Cardiac fibroblast (primary cell): ENCODE results near the gene SYNGR1.
A peak's percentile ranks its signal among the peaks of the same experiment; 100 is the strongest.

Experiments
- DNase-seq, 2 donors: peaks; one replicate each; pipeline versions ENCODE4 v3.0.0 to v3.0.0-alpha.2; 2010; ENCODE audit warnings: low read depth in 2 of 2
- H3K4me3 ChIP-seq, 2 donors: replicated peaks in 1 of 2; 1 replicate in 1 of 2; 2 replicates in 1 of 2; pipeline ENCODE4 v1.5.1; 2011; ENCODE audit warnings: low read depth in 2 of 2, low read length in 2 of 2, mild to moderate bottlenecking in 2 of 2, moderate library complexity in 1 of 2
- TF ChIP-seq, protein P1 (sequence below): IDR thresholded peaks from one replicate; pipeline ENCODE4 v1.5.1; 2011; ENCODE audit warnings: low read depth, mild to moderate bottlenecking, low read length, inconsistent platforms

SYNGR1 gene

DNA sequence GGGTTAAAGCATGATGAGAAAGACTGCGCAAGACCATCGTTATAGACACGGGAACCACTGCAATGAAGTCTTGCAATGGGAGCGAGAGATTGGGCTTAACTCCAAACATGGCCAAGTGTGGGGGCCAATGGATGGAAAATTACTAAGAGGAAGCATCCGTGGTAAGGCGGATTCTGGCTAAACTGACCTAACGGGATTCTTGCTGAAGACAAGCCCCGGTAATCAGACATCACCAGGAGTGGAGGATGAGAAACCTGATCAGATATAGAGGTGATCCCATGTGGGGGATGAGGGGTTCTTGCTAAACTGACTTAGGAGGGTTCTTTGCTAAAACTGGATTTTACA is 5.8 kb upstream of the SYNGR1 start:
- no peak overlapping the region for H3K4me3 ChIP-seq
- TF ChIP-seq, protein P1, sequence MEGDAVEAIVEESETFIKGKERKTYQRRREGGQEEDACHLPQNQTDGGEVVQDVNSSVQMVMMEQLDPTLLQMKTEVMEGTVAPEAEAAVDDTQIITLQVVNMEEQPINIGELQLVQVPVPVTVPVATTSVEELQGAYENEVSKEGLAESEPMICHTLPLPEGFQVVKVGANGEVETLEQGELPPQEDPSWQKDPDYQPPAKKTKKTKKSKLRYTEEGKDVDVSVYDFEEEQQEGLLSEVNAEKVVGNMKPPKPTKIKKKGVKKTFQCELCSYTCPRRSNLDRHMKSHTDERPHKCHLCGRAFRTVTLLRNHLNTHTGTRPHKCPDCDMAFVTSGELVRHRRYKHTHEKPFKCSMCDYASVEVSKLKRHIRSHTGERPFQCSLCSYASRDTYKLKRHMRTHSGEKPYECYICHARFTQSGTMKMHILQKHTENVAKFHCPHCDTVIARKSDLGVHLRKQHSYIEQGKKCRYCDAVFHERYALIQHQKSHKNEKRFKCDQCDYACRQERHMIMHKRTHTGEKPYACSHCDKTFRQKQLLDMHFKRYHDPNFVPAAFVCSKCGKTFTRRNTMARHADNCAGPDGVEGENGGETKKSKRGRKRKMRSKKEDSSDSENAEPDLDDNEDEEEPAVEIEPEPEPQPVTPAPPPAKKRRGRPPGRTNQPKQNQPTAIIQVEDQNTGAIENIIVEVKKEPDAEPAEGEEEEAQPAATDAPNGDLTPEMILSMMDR = no peak
- no peak for DNase-seq

DNA sequence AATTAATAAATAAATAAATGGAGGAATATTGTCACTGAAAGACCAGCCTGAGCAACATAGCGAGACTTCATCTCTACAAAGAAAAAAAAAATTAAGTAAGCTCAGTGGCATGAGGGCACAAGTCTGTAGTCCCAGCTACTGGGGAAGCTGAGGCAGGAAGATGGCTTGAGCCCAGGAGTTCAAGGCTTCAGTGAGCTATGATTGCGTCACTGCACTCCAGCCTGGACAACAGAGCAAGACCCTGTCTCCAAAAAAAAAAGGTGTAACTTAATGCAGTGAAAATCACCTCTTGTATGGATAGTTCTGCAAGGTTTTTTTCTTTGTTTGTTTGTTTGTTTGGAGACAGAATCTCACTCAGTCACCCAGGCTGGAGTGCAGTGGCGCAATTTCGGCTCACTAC is 4.6 kb upstream of the SYNGR1 start:
- TF ChIP-seq, protein P1 = no peak
- no peak overlapping the region for H3K4me3 ChIP-seq
- no peak for DNase-seq

DNA sequence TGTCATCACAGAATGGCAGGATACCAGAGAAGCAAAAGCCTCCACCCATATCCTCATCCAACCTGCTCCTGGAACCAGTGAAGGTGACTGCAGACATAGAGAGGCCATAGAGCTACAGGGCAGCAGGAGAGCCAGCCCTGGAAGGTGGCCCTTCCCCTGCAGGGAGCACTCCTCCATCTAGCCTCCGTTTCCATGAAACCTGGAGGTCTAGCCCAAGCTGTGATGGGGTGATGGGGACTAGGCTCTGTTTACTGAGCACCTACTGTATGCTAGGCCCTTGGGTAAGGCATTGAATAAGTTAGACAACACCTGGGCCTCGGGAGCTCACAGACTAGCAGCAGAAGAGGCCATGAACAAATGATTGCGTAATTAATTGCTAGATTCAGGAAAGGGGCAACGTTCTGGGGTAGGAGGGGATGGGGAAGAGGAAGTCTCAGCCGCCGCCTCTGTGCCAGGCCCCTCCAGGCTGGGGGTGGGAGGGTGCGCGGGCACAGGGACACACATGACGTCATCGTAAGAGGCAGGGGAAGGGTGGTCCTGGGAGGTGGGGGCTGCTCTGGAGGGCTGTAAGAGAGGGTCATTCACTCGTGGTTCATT is 784 bp upstream of the SYNGR1 start:
- DNase-seq = no peak
- TF ChIP-seq, protein P1 = no peak
- H3K4me3 ChIP-seq = peak overlapping the region; percentile 51 to 55

DNA sequence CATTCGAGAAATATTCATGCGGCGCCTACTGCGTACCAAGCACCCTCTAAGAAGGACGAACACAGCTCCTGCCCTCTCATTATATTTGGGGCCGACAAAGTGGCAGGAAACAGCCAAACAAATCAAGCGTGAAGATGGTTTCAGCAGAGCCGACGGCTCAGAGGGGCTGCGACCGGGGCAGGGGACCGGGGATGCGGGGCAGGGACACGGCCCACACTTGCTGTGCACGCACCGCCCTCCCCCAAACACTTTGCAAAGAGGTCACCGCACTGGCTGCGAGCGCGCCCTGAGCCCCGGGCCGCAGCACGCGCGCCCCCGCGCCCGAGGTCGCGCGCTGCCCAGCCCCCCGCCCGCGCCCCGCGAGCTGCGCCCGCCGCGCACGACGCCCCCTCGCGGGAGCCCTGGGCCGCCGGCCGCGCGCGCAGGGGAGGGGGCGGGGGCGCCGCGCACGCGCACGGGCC is 255 bp upstream of the SYNGR1 start:
- DNase-seq = no peak
- H3K4me3 ChIP-seq = peak overlapping the region; percentile 57 to 59
- TF ChIP-seq, protein P1 = no peak

DNA sequence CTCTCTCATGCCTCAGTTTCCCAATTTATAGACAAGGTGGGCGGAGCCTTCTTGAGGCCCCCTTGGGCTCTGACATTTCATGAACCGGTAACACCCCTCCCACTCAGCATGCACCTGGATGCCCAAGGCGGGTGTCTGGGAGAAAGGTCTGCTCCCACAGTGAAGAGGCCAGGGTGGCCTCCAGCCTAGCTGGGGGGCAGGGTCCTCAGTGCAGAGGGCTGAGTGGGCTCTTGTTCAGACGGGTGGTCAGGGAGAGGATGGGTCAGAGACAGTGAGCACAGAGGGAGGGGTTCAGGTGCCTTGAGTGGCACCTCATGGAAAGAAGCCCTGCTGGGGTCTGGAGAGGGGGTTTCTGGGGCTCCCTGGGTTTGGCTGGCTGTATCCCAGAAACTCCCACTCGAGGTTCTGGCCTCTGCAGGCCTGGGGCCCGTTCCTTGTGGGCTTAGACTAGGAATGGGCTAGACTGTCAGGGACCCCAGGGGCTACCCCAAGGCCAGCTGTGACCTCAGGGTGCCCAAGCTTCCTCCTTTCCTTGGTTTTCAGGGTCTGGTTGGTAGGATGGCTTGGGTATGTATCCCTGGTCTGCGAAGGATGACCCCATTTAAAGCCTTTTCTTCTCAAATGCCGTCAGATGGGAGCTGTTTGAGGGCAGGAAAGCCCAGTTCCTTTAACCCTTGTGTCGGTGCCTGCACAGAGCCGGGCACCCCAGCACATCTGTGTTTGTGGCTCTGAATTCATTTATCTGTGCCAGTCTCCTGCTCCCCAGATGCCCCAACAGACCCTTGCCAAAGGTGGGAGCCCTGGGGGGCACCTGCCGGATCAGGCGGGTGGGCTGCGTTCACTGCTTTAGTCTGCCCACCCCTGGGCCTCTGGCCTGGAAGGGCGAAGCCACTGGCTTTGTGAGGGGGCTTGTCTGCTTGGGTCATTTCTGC is 1.2 kb downstream of the SYNGR1 start:
- peak overlapping the region; percentile 57 to 59 for H3K4me3 ChIP-seq
- no peak for DNase-seq
- TF ChIP-seq, protein P1 = no peak

DNA sequence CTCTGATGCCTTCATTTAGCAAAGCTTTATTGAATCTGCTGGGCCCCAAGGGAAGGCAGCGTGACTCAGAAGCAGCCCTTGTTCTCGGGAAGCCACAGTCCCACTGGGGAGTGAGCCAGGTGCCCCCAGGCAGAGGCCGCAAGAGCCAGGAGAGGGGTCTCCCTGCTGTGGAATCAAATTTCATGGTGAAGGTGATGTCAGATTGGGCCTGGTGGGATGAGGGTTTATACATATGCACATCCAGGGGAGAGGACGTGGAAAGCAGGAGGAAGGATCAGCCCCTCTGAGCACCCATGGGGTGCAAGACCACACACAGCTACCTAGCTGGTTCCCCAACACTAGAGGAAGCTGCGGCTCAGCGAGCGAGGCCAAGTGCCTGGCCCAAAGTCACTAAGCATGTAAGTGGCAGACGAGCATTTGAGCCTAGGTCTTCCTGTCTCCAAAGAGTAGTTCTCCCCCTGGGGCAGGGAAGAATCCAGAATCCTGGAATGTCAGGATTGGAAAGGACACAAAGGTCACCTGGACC is 2.0 kb downstream of the SYNGR1 start:
- H3K4me3 ChIP-seq = no peak overlapping the region
- DNase-seq = peak in 1 of 2 donors; percentile 56
- TF ChIP-seq, protein P1 = no peak
